A673 (cell line): ENCODE measurements around the gene KCP. TPM values are rescaled to one million over a fixed set of nuclear protein-coding genes. Genes with fewer than 3 reads are reported as not detected.

Source experiments
- BruUV-seq: library from RNA; stranded (reverse); fragments of 400-500 nt; replicated peaks from 2 replicates; lab custom pipeline; 2021; lab: Mats Ljungman, UMichigan
- CTCF ChIA-PET: fragments of 300-600 bp; sonication (Branson Sonifier 250); formaldehyde crosslinking; loops from one replicate; lab custom pipeline; 2022; ENCODE audit warnings: antibody characterized with exemption; lab: Charles Lee
- POLR2A ChIA-PET: fragments of 300-600 bp; sonication (Branson Sonifier 250); formaldehyde crosslinking; loops from one replicate; lab custom pipeline; 2022; ENCODE audit warnings: antibody characterized with exemption; ENCODE audit not compliant: low non-redundant PET; lab: Charles Lee
- DNase-seq: peaks from one replicate; pipeline ENCODE4 v3.0.0-alpha.2; 2015; ENCODE audit warnings: low spot score
- H3K27ac ChIP-seq: fragments of 200-600 bp; sonication (generic); 2 replicates; pipeline ENCODE4 v1.5.1; 2016; ENCODE audit warnings: mixed run types, low read depth, mild to moderate bottlenecking, mixed read lengths, antibody characterized with exemption, low read length; ENCODE audit not compliant: poor library complexity, severe bottlenecking
- H3K27me3 ChIP-seq: fragments of 200-600 bp; sonication (generic); replicated peaks from 2 replicates; pipeline ENCODE4 v1.6.1; 2017; ENCODE audit warnings: mixed run types, low read depth, mild to moderate bottlenecking, mixed read lengths, antibody characterized with exemption, low read length; ENCODE audit not compliant: insufficient read depth, poor library complexity
- H3K36me3 ChIP-seq: fragments of 200-600 bp; sonication (generic); 2 replicates; pipeline ENCODE4 v1.6.1; 2016; ENCODE audit warnings: mixed run types, mild to moderate bottlenecking, mixed read lengths, antibody characterized with exemption, low read length; ENCODE audit not compliant: insufficient read depth, poor library complexity, severe bottlenecking
- H3K4me1 ChIP-seq: fragments of 200-600 bp; sonication (generic); 2 replicates; pipeline ENCODE4 v1.6.1; 2017; ENCODE audit warnings: mixed run types, mild to moderate bottlenecking, mixed read lengths, antibody characterized with exemption, low read length; ENCODE audit not compliant: insufficient read depth, poor library complexity, severe bottlenecking
- H3K4me3 ChIP-seq: fragments of 200-600 bp; sonication (generic); 2 replicates; pipeline ENCODE4 v1.5.1; 2016; ENCODE audit warnings: low read depth, mixed run types, mild to moderate bottlenecking, mixed read lengths, low read length; ENCODE audit not compliant: poor library complexity, severe bottlenecking
- H3K9me3 ChIP-seq: fragments of 200-600 bp; sonication (generic); 2 replicates; pipeline ENCODE4 v1.6.1; 2016; ENCODE audit warnings: mixed run types, low read depth, mild to moderate bottlenecking, mixed read lengths, antibody characterized with exemption, low read length; ENCODE audit not compliant: poor library complexity, severe bottlenecking
- EZH2 ChIP-seq: fragments of 200-600 bp; sonication (generic); IDR thresholded peaks from 2 replicates; pipeline ENCODE4 v1.6.1; 2017; ENCODE audit warnings: borderline replicate concordance, low read depth, mild to moderate bottlenecking, mixed read lengths, antibody characterized with exemption, low read length; ENCODE audit not compliant: poor library complexity, severe bottlenecking
- intact Hi-C: fragments of 100-400 bp; cut with micrococcal nuclease; formaldehyde crosslinking; loops from one replicate; pipeline ENCODE4 v1.10.0; 2022; ENCODE audit not compliant: unreplicated experiment
- total RNA-seq: library from RNA; stranded (reverse); gene quantifications from 2 replicates; pipeline ENCODE4 v1.2.3, GENCODE V29; 2021
- TF ChIP-seq, protein P1 (sequence below): fragments of 300-800, 200-600 bp; sonication (generic); conservative IDR thresholded peaks from 2 replicates; pipeline ENCODE4 v1.5.1; 2017; ENCODE audit warnings: low read depth, mild to moderate bottlenecking, antibody characterized with exemption, low read length, moderate library complexity, mixed read lengths

KCP gene
- total RNA-seq, 1 experiment from 2014 or later: not detected

DNA sequence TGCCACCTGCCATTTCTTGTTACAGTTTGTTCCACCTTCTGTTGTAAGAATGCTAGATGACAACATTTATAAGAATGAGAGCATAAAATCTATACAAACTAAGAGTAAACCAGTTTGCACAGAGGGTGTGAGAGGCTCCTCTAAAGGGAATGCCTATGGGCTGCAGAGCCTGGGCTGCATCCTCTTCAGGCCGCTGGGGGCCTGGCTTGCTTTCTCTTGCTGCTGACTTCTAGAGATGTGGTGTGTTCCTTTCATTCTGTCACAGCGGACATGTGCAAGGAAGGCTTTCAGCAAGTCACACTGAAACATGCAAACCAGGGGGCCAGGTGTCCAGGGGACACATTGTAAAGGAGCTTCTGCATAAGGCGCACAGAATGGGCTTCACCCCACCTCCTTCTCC lies 55.0 kb downstream of the KCP start:
- ChIA-PET CTCF (no interaction called here), POLR2A (no interaction called here)
- Histone ChIP-seq H3K27me3 (no peaks in the 10 kb centered on the region), H3K4me1 (no peaks in the 10 kb centered on the region), H3K36me3 (no peaks in the 10 kb centered on the region), H3K27ac (no peak overlapping the region), H3K4me3 (no peak overlapping the region), H3K9me3 (no peaks in the 10 kb centered on the region)
- intact Hi-C loops: no loop called here
- no peak for DNase-seq
- TF ChIP-seq EZH2: no peak
- TF ChIP-seq, protein P1, sequence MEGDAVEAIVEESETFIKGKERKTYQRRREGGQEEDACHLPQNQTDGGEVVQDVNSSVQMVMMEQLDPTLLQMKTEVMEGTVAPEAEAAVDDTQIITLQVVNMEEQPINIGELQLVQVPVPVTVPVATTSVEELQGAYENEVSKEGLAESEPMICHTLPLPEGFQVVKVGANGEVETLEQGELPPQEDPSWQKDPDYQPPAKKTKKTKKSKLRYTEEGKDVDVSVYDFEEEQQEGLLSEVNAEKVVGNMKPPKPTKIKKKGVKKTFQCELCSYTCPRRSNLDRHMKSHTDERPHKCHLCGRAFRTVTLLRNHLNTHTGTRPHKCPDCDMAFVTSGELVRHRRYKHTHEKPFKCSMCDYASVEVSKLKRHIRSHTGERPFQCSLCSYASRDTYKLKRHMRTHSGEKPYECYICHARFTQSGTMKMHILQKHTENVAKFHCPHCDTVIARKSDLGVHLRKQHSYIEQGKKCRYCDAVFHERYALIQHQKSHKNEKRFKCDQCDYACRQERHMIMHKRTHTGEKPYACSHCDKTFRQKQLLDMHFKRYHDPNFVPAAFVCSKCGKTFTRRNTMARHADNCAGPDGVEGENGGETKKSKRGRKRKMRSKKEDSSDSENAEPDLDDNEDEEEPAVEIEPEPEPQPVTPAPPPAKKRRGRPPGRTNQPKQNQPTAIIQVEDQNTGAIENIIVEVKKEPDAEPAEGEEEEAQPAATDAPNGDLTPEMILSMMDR: no peak
- no TSS peak for BruUV-seq

DNA sequence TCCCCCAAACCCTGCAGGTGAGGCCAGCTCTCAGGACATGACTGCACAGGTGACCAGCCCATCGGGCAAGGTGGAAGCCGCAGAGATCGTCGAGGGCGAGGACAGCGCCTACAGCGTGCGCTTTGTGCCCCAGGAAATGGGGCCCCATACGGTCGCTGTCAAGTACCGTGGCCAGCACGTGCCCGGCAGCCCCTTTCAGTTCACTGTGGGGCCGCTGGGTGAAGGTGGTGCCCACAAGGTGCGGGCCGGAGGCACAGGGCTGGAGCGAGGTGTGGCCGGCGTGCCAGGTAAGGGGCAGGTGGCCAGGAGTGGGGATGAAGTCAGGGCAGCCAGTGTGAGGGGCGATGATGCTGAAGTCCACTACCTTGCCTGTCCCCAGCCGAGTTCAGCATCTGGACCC lies 56.1 kb downstream of the KCP start:
- H3K27me3 ChIP-seq: no peaks in the 10 kb centered on the region
- TF ChIP-seq, protein P1: no peak
- no peak for TF ChIP-seq EZH2
- POLR2A ChIA-PET: no interaction called here
- CTCF ChIA-PET: no interaction called here
- no peaks in the 10 kb centered on the region for H3K36me3 ChIP-seq
- no TSS peak for BruUV-seq
- H3K9me3 ChIP-seq: no peaks in the 10 kb centered on the region
- H3K4me3 ChIP-seq: no peak overlapping the region
- DNase-seq: no peak
- intact Hi-C loops: no loop called here
- H3K4me1 ChIP-seq: no peaks in the 10 kb centered on the region
- no peak overlapping the region for H3K27ac ChIP-seq

DNA sequence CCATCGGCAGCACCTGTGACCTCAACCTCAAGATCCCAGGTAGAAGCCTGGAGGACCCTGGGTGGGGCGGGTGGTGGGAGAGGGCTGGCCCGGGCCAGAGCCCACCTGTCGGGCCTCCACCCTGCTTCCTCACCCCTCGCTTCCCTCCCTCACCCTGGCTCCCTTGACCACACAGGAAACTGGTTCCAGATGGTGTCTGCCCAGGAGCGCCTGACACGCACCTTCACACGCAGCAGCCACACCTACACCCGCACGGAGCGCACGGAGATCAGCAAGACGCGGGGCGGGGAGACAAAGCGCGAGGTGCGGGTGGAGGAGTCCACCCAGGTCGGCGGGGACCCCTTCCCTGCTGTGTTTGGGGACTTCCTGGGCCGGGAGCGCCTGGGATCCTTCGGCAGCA lies 56.7 kb downstream of the KCP start:
- Histone ChIP-seq H3K4me3 (no peak overlapping the region), H3K9me3 (no peaks in the 10 kb centered on the region), H3K4me1 (no peaks in the 10 kb centered on the region), H3K27ac (no peak overlapping the region), H3K36me3 (no peaks in the 10 kb centered on the region), H3K27me3 (no peaks in the 10 kb centered on the region)
- DNase-seq: no peak
- intact Hi-C loops: no loop called here
- ChIA-PET POLR2A (no interaction called here), CTCF (no interaction called here)
- no peak for TF ChIP-seq EZH2
- TF ChIP-seq, protein P1: no peak
- no TSS peak for BruUV-seq
